ENCODE data around the gene HOXD4.

Gene HOXD4

DNA sequence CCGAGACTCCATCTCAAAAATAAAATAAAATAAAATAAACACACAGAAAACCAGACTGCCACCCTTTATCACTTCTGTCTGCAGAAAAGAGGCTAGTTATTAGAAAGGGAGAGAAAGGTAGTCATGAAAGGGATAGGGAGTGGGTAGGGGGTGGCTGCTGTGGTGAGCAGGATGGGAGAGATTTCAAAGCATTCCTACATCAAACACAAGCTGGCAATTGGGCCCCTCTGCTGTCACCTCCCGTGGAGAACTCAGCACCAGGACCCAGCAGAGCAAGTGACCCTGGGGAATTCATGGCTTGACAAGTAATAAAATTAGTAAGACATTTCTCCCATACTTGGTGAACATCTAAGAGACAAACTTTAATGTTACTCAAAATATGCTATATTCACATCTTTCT, 33.4 kb downstream of the HOXD4 start:
- Histone ChIP-seq H3K4me1 (ENCODE audit: low read length) (no peaks in the 10 kb centered on the region), H4K20me1 (ENCODE audit: insufficient read depth, low read length) (no peaks in the 10 kb centered on the region), H3K27ac (ENCODE audit: low read length) (no peak overlapping the region), H3K79me2 (ENCODE audit: low read length) (no peaks in the 10 kb centered on the region), H3K4me2 (ENCODE audit: low read length) (no peak overlapping the region), H2AFZ (ENCODE audit: low read depth, low read length) (no peak overlapping the region), H3K9ac (ENCODE audit: low read length) (no peak overlapping the region), H3K27me3 (ENCODE audit: low read depth, low read length) (0 out of 2 replicates have a peak, but pooled peaks cover 3% of the 10 kb centered on the region), H3K4me3 (ENCODE audit: low read length) (no peak overlapping the region), H3K36me3 (replicated peaks; ENCODE audit: low read depth, low read length) (no peaks in the 10 kb centered on the region), H3K9me3 (ENCODE audit: insufficient read depth, low read length) (no peaks in the 10 kb centered on the region)
- TF ChIP-seq, protein P1, sequence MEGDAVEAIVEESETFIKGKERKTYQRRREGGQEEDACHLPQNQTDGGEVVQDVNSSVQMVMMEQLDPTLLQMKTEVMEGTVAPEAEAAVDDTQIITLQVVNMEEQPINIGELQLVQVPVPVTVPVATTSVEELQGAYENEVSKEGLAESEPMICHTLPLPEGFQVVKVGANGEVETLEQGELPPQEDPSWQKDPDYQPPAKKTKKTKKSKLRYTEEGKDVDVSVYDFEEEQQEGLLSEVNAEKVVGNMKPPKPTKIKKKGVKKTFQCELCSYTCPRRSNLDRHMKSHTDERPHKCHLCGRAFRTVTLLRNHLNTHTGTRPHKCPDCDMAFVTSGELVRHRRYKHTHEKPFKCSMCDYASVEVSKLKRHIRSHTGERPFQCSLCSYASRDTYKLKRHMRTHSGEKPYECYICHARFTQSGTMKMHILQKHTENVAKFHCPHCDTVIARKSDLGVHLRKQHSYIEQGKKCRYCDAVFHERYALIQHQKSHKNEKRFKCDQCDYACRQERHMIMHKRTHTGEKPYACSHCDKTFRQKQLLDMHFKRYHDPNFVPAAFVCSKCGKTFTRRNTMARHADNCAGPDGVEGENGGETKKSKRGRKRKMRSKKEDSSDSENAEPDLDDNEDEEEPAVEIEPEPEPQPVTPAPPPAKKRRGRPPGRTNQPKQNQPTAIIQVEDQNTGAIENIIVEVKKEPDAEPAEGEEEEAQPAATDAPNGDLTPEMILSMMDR (IDR thresholded peaks at IDR 0.05; ENCODE audit: low read depth, low read length), result no peak
- TF ChIP-seq EZH2phosphoT487 (IDR thresholded peaks at IDR 0.05; ENCODE audit: low read depth), result no peak

DNA sequence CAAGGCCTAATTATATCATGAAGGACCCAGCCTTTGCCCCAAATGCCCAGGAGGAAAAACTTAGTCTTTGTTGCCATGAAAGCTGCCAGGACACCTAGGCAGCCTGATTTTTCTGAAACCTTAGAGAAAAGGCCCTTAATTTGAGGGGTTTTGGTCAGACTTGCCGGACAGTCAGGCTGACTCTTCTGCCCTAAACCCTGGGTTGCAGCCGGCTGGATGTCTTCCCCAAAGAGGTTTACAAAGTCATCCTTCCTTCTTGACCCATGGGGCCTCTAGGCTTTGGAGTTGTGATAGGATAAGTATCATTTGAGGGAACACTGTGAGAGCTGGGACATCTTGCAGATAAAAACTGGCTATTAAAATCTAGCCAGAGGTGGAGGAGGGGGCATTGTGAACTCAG, 34.7 kb downstream of the HOXD4 start:
- no peaks in the 10 kb centered on the region for H3K9me3 ChIP-seq (ENCODE audit: insufficient read depth, low read length)
- no peaks in the 10 kb centered on the region for H3K4me1 ChIP-seq (ENCODE audit: low read length)
- H3K4me3 ChIP-seq (ENCODE audit: low read length), result no peak overlapping the region
- no peaks in the 10 kb centered on the region for H3K27me3 ChIP-seq (ENCODE audit: low read depth, low read length)
- no peak overlapping the region for H3K27ac ChIP-seq (ENCODE audit: low read length)
- H4K20me1 ChIP-seq (ENCODE audit: insufficient read depth, low read length), result no peaks in the 10 kb centered on the region
- no peak overlapping the region for H3K4me2 ChIP-seq (ENCODE audit: low read length)
- H3K9ac ChIP-seq (ENCODE audit: low read length), result no peak overlapping the region
- H3K79me2 ChIP-seq (ENCODE audit: low read length), result no peaks in the 10 kb centered on the region
- no peaks in the 10 kb centered on the region for H3K36me3 ChIP-seq (replicated peaks; ENCODE audit: low read depth, low read length)
- no peak overlapping the region for H2AFZ ChIP-seq (ENCODE audit: low read depth, low read length)
- TF ChIP-seq EZH2phosphoT487 (IDR thresholded peaks at IDR 0.05; ENCODE audit: low read depth), result no peak
- TF ChIP-seq, protein P1 (IDR thresholded peaks at IDR 0.05; ENCODE audit: low read depth, low read length), result no peak

DNA sequence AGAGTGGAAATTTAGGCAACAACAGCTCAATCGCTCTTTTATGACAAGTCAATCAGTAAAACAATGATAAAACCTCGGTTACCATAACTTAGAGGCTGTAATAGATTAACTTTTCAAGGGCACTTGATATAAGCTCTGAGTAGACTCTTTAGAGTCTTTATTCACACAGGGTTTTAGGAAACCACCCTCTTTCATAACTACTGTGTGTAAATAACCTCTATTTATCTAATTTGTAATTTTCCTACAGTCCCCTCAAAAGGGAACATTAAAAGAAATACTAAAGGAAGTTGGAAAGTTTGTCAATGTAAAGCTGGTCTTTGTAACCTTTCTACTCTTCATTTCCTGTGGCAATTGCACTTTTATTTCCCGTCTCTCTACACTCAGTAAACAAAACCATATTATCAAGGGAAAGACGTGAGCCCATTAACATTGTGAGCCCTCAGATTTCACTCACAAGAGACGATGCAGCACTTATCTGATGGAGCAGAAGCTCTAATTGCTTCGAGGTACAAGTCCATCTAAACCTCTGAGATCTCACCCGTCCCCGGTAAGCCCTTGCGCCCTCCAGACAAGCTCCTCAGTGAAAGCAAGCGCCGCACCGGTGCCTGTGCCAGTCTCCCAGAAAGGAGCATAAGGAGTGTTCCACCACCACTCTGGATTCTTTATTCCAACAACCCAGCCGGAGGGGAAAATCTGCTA, 36.0 kb downstream of the HOXD4 start:
- H3K4me3 ChIP-seq (ENCODE audit: low read length), result no peak overlapping the region
- TF ChIP-seq EZH2phosphoT487 (IDR thresholded peaks at IDR 0.05; ENCODE audit: low read depth), result no peak
- TF ChIP-seq, protein P1 (IDR thresholded peaks at IDR 0.05; ENCODE audit: low read depth, low read length), result no peak
- H3K4me2 ChIP-seq (ENCODE audit: low read length), result no peak overlapping the region
- H3K27ac ChIP-seq (ENCODE audit: low read length), result no peak overlapping the region
- H2AFZ ChIP-seq (ENCODE audit: low read depth, low read length), result no peak overlapping the region
- H3K36me3 ChIP-seq (replicated peaks; ENCODE audit: low read depth, low read length), result no peaks in the 10 kb centered on the region
- H3K4me1 ChIP-seq (ENCODE audit: low read length), result no peaks in the 10 kb centered on the region
- peaks cover 10% of the 10 kb centered on the region; the same call in 1 of the 2 replicates for H3K27me3 ChIP-seq (ENCODE audit: low read depth, low read length)
- no peaks in the 10 kb centered on the region for H3K9me3 ChIP-seq (ENCODE audit: insufficient read depth, low read length)
- H4K20me1 ChIP-seq (ENCODE audit: insufficient read depth, low read length), result no peaks in the 10 kb centered on the region
- no peaks in the 10 kb centered on the region for H3K79me2 ChIP-seq (ENCODE audit: low read length)
- no peak overlapping the region for H3K9ac ChIP-seq (ENCODE audit: low read length)

DNA sequence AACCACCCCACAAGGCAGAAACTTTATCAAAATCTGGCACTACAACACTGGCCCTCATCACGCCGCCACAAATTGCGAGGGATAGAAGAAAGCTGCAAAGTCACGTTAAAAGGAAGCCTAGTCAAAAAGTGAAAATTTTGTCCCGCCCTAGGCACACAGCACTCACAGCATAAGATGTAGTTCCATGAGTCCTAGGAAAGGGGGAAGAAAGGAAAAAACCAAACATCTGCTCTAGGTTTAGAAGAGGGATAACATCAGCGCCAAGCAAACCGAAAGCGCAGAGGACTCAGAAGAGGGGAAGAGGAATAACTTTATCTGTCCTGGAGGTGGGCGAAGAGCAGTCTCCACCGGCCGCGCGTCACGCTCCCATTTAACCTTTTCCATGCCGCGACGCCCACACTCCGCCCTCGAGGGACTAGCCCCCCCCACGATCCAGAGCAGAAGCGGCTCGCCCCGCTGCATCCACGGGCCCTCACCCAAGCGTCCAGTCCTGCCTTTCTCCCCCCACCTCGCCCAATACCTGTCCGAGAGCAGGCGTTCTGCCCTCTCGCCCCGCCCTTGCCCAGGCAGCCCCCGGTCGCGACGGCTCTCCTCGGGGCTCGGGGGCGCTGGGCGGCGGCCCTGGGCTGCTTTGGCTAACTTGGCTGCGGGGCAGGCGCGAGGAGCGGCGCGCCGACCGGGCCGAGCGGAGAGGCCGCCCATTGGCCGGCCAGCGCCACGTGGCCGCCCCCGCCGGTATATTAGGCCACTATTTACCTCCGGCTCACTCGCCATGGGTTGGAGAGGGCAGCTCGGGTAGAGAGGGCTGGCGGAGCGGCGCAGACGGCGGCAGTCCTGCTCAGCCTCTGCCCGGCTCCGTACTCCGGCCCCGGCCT, 36.8 kb downstream of the HOXD4 start, which contains the start of gene HOXD1:
HOXD1 (plus strand) TSS at position 770 of the 875 bp plus-strand sequence. CDS start 134 bp downstream, outside the sequence.
- Histone ChIP-seq H4K20me1 (ENCODE audit: insufficient read depth, low read length) (no peaks in the 10 kb centered on the region), H3K9me3 (ENCODE audit: insufficient read depth, low read length) (no peaks in the 10 kb centered on the region), H3K27me3 (ENCODE audit: low read depth, low read length) (peaks cover 17% of the 10 kb centered on the region), H3K79me2 (ENCODE audit: low read length) (no peaks in the 10 kb centered on the region), H3K4me1 (ENCODE audit: low read length) (no peaks in the 10 kb centered on the region), H2AFZ (ENCODE audit: low read depth, low read length) (no peak within 1 kb of the TSS), H3K36me3 (replicated peaks; ENCODE audit: low read depth, low read length) (no peaks in the 10 kb centered on the region), H3K4me3 (ENCODE audit: low read length) (no peak within 1 kb of the TSS), H3K4me2 (ENCODE audit: low read length) (no peak within 1 kb of the TSS), H3K27ac (ENCODE audit: low read length) (no peak within 1 kb of the TSS), H3K9ac (ENCODE audit: low read length) (no peak within 1 kb of the TSS)
- TF ChIP-seq, protein P1 (IDR thresholded peaks at IDR 0.05; ENCODE audit: low read depth, low read length), result no peak
- no peak for TF ChIP-seq EZH2phosphoT487 (IDR thresholded peaks at IDR 0.05; ENCODE audit: low read depth)

Measured in OCI-LY3 (cell line).